ENCODE data around the gene CLIP2. TPM values are rescaled to one million over a fixed set of nuclear protein-coding genes. Genes with fewer than 3 reads are reported as not detected.

The CLIP2 gene
- total and polyA plus RNA-seq, 12 donors: 4.5 to 11.3 (median 6.6) TPM

DNA sequence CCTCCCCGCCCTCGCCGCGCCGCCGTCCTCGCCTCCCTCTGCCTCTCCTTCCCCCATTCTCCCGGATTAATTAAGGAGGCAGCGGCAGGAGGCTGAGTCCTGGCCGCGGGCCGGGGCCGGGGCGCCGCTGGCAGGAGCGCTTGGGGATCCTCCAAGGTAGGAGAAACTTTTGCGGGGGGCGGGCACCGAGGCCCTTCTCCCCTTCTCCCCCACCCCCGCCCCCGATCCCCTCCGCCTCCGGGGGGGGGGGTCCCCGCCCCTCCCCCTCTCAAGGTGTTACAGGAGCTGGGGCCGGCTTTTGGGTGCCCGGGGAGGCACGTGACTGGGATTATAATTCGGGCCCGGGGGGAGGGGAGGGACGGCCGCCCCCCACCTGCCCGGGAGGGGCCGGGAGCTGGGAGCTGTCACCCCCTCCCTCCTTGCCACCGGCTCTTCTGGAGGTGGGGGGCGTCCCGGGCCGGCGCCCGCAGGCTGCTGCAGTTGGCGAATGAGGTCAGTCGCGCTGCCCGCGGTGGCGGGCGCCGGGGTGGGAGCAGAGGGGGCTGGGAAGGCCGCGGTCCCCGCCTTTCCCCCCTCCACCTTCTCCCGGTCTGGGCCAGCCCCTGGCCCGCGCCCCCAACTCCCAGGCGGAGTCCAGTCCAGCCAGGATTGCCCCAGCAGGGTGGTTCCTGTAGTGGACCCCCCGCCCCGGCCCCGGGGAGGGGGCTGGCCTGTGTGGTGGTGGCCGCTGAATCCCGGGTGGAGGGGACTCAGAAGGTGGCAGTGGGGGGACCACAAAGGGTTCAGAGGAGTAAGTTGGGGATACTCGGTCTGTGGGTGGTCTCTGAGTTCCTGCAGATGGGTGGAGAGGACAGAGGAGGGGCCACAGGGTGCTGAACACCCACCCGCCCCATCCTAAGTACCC is 165.1 kb downstream of the CLIP2 start:
- DNase-seq (peak in 1 of 2 donors; percentile 39), ATAC-seq (peak; percentile 21 to 49 (median 26))
- intact Hi-C loops (cut with DNase I): loop anchor here in 8 of 10 donors (2.0 to 10.0 kb wide), 6 partner anchors 23 to 201 kb away; partner anchors contain the start of gene GTF2I (in 3 of the 8)
- Histone ChIP-seq H3K9me3 (no peaks in the 10 kb centered on the region), H3K4me3 (peak overlapping the region; percentile 70 to 92 (median 78)), H3K27ac (peak overlapping the region; percentile 68 to 94 (median 90)), H3K4me1 (peaks cover 0 to 31% (median 17%) of the 10 kb centered on the region in 9 donors), H3K36me3 (no peaks in the 10 kb centered on the region), H3K27me3 (peaks cover 0 to 25% (median 0%) of the 10 kb centered on the region in 7 donors)
- 5 to 7% methylated on average over 36 to 59 of the region's 61 CpGs for WGBS, 2 donors
- TF ChIP-seq, protein P1, sequence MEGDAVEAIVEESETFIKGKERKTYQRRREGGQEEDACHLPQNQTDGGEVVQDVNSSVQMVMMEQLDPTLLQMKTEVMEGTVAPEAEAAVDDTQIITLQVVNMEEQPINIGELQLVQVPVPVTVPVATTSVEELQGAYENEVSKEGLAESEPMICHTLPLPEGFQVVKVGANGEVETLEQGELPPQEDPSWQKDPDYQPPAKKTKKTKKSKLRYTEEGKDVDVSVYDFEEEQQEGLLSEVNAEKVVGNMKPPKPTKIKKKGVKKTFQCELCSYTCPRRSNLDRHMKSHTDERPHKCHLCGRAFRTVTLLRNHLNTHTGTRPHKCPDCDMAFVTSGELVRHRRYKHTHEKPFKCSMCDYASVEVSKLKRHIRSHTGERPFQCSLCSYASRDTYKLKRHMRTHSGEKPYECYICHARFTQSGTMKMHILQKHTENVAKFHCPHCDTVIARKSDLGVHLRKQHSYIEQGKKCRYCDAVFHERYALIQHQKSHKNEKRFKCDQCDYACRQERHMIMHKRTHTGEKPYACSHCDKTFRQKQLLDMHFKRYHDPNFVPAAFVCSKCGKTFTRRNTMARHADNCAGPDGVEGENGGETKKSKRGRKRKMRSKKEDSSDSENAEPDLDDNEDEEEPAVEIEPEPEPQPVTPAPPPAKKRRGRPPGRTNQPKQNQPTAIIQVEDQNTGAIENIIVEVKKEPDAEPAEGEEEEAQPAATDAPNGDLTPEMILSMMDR (IDR thresholded peaks at IDR 0.05): no peak

DNA sequence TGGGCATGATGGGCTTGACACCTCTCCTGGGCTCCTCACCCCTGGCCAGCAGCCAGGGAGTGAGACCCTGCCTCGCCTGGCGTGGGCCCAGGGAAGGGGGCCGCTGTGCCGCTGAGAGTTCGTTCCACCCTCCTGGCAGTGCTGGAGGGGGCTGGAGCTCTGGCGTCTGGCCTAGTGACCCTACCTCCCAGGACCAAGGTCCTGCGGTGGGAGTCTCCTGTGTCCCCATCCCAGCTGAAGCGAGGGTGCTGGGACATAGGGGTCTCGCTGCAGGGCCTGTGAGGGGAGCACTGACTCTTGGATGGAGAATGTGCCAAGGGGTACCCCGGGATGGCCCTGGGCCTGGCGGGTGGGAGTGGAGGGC is 165.7 kb downstream of the CLIP2 start:
- intact Hi-C loops (cut with DNase I): loop anchor here in 8 of 10 donors (2.0 to 10.0 kb wide), 7 partner anchors 22 to 200 kb away; partner anchors contain the start of gene GTF2I (in 3 of the 8)
- H3K27ac ChIP-seq: peak overlapping the region; percentile 68 to 94 (median 90)
- no peaks in the 10 kb centered on the region for H3K9me3 ChIP-seq
- ATAC-seq (peak in 7 of 8 donors; percentile 6 to 37 (median 17)), DNase-seq (no peak)
- H3K4me3 ChIP-seq: peak overlapping the region; percentile 70 to 92 (median 78)
- no peaks in the 10 kb centered on the region for H3K36me3 ChIP-seq
- TF ChIP-seq, protein P1 (IDR thresholded peaks at IDR 0.05): no peak
- H3K27me3 ChIP-seq: peaks cover 0 to 25% (median 0%) of the 10 kb centered on the region in 7 donors
- WGBS, 2 donors: 51 to 66% methylated on average over 11 of the region's 11 CpGs
- peaks cover 0 to 33% (median 17%) of the 10 kb centered on the region in 9 donors for H3K4me1 ChIP-seq

DNA sequence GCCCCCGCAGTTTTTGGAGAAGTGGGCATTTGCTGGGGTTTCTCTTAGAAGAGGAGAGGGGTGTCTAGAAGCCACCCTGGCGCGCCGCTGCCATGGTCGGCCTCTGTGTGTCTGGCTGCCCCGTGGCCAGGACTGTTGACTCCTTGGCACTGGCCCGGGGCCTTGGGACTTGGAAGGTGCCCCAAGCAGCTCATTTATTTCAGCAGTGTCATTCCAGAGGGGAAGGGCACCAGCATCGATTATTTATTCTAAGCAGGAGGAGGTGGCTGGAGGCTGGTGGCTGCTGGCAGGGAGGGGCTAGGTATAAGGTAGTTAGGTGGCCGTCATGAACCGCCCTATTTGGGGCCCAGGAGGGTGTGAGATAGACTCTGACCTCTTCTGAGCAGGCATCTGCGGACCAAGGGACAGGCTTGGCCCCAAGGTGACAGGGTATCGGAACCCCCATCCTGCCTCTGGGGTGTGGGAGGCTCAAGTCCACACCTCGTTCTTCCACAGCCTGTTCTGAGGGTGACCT is 166.1 kb downstream of the CLIP2 start:
- Histone ChIP-seq H3K27me3 (peaks cover 0 to 25% (median 0%) of the 10 kb centered on the region in 7 donors), H3K4me1 (peaks cover 0 to 33% (median 17%) of the 10 kb centered on the region in 9 donors), H3K27ac (peak overlapping the region; percentile 68 to 94 (median 90)), H3K4me3 (peak overlapping the region; percentile 70 to 92 (median 78)), H3K36me3 (no peaks in the 10 kb centered on the region), H3K9me3 (no peaks in the 10 kb centered on the region)
- WGBS, 2 donors: 59 to 63% methylated on average over 13 of the region's 13 CpGs
- TF ChIP-seq, protein P1 (IDR thresholded peaks at IDR 0.05): no peak
- ATAC-seq (peak; percentile 27 to 71 (median 58)), DNase-seq (peak; percentile 29 to 60)
- intact Hi-C loops (cut with DNase I): loop anchor here in 7 of 10 donors (2.0 to 10.0 kb wide), 5 partner anchors 21 to 199 kb away; partner anchors contain the start of gene GTF2I (in 3 of the 7)

Other genes with a start within 250 kb of the CLIP2 start
- 10 to 100 TPM in 5 of 10 donors, 1 to 10 TPM in 5; 6.1 to 17.3 (median 9.9) TPM for gene LIMK1, start 205.6 kb upstream of the CLIP2 start, total RNA-seq
- 1 to 10 TPM; 5.0 to 6.6 TPM for gene LIMK1, start 205.6 kb upstream of the CLIP2 start, polyA plus RNA-seq
- 100 to 1,000 TPM; 182 to 239 (median 193) TPM for gene EIF4H, start 115.1 kb upstream of the CLIP2 start, total RNA-seq
- gene EIF4H, start 115.1 kb upstream of the CLIP2 start, polyA plus RNA-seq: 100 to 1,000 TPM in 1 of 2 donors, 10 to 100 TPM in 1; 76.2 to 187 TPM
- 1 to 10 TPM in 9 of 10 donors, under 1 TPM in 1; 0.93 to 9.3 (median 1.6) TPM for gene LAT2, start 79.4 kb upstream of the CLIP2 start, total RNA-seq
- 1 to 10 TPM; 2.9 to 3.3 TPM for gene LAT2, start 79.4 kb upstream of the CLIP2 start, polyA plus RNA-seq
- 10 to 100 TPM in 8 of 10 donors, 1 to 10 TPM in 2; 7.0 to 13.1 (median 10.7) TPM for gene RFC2, start 35.0 kb upstream of the CLIP2 start, total RNA-seq
- gene RFC2, start 35.0 kb upstream of the CLIP2 start, polyA plus RNA-seq: 10 to 100 TPM in 1 of 2 donors, 1 to 10 TPM in 1; 8.0 to 18.5 TPM
- gene GTF2IRD1, start 164.5 kb downstream of the CLIP2 start, total RNA-seq: 10 to 100 TPM; 11.7 to 36.6 (median 17.2) TPM
- gene GTF2IRD1, start 164.5 kb downstream of the CLIP2 start, polyA plus RNA-seq: 10 to 100 TPM; 22.1 TPM

Data from heart right ventricle (tissue), 16 donors.